SJCRH30 (cell line): Measurements from ENCODE around the gene SIAE. TPM values are rescaled to one million over a fixed set of nuclear protein-coding genes. Genes with fewer than 3 reads are reported as not detected.
"Not testable (repeated sequence)": the region's sequence is repeated elsewhere in the genome, so short reads cannot be mapped to it uniquely, and the experiment has no call there.

Experiments
- DNase-seq, 2 experiments: peaks; one replicate each; pipeline ENCODE4 v3.0.0-alpha.2; 2015 to 2020
- H3K27ac ChIP-seq: fragments of 250-450 bp; sonication (Bioruptor Pico); 2 replicates; pipeline ENCODE4 v1.5.1; 2020; ENCODE audit warnings: mild to moderate bottlenecking, moderate library complexity
- H3K27me3 ChIP-seq: fragments of 250-450 bp; sonication (Bioruptor Pico); 2 replicates; pipeline ENCODE4 v1.5.1; 2020; ENCODE audit warnings: mild to moderate bottlenecking, moderate library complexity
- H3K36me3 ChIP-seq: fragments of 250-450 bp; sonication (Bioruptor Pico); 2 replicates; pipeline ENCODE4 v1.5.1; 2020; ENCODE audit warnings: mild to moderate bottlenecking, moderate library complexity
- H3K4me1 ChIP-seq: fragments of 250-450 bp; sonication (Bioruptor Pico); 2 replicates; pipeline ENCODE4 v1.5.1; 2020; ENCODE audit warnings: mild to moderate bottlenecking, moderate library complexity
- H3K4me3 ChIP-seq: fragments of 250-450 bp; sonication (Bioruptor Pico); 2 replicates; pipeline ENCODE4 v1.5.1; 2020; ENCODE audit warnings: mild to moderate bottlenecking, moderate library complexity
- H3K9me3 ChIP-seq: fragments of 250-450 bp; sonication (Bioruptor Pico); replicated peaks from 2 replicates; pipeline ENCODE4 v1.5.1; 2020; ENCODE audit warnings: mild to moderate bottlenecking, moderate library complexity
- total RNA-seq: library from RNA; depleted of rRNA; stranded (reverse); fragments of >200 nt; shearing (Covaris generic); gene quantifications from 2 replicates; pipeline ENCODE4 v1.2.3, GENCODE V29; 2014

Gene SIAE
- total RNA-seq, 1 experiment from 2014 or later = 0.63 TPM

DNA sequence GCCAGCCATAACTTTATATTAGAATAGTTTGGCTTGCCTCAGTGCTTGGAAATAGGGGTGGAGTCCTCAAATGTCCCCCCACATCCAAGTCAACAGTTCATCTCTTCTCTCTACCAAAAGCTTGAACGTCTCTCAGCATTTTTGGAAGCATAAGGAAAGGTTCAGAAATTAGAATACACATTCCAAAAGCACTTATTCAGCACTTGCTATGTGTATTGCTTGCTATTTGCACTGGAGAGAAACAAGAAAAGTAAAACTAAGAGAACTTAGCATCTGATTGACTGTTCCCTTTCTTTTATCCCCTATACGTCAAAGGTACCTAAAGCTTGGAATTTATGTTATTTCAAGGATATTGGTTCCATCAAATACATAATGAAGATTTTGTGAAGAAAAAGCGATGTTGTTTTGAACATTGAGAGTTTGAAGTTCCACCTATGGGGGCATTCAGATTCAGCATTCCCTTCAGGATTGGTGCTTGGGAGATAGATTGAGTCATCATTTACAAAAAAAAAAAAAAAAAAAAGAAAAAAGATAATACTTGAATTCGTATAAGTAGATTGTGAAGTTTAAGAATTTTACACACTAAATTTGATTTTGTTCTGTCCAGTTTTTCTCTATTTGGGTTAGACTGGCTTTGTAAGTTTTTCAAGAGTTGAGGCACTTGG is 49.5 kb downstream of the SIAE start:
- Histone ChIP-seq H3K27ac (no peak overlapping the region), H3K4me3 (peak overlapping the region; percentile 97), H3K9me3 (no peaks in the 10 kb centered on the region), H3K4me1 (0 out of 2 replicates have a peak, but pooled peaks cover 2% of the 10 kb centered on the region), H3K36me3 (peaks cover 16% of the 10 kb centered on the region; the same call in 1 of the 2 replicates), H3K27me3 (no peaks in the 10 kb centered on the region; the same call in 1 of the 2 replicates)
- no peak for DNase-seq

GRCh38 chr11:124622531-124623451 is 50.7 kb downstream of the SIAE start, which contains the start of gene TBRG1:
TBRG1 (plus strand) TSS chr11:124622864; CDS start chr11:124623084, 220 bp downstream.
- H3K9me3 ChIP-seq = no peaks in the 10 kb centered on the region

GRCh38 chr11:124618863-124619262 is 54.7 kb downstream of the SIAE start:
- Histone ChIP-seq H3K36me3 (no peaks in the 10 kb centered on the region), H3K4me1 (0 out of 2 replicates have a peak, but pooled peaks cover under 1% of the 10 kb centered on the region), H3K27me3 (no peaks in the 10 kb centered on the region; the same call in 1 of the 2 replicates), H3K27ac (no peak overlapping the region), H3K9me3 (no peaks in the 10 kb centered on the region), H3K4me3 (no peak overlapping the region)
- no peak for DNase-seq

More at GRCh38 chr11:124622531-124623451, 50.7 kb downstream of the SIAE start, which contains the start of gene TBRG1:
- Histone ChIP-seq H3K36me3 (peaks cover 13% of the 10 kb centered on the region; the same call in 1 of the 2 replicates), H3K27me3 (no peaks in the 10 kb centered on the region; the same call in 1 of the 2 replicates), H3K4me3 (peak within 1 kb of the TSS; percentile 97), H3K4me1 (0 out of 2 replicates have a peak, but pooled peaks cover 2% of the 10 kb centered on the region), H3K27ac (peak within 1 kb of the TSS; percentile 83)
- DNase-seq = peak; percentile 87 to 89

DNA sequence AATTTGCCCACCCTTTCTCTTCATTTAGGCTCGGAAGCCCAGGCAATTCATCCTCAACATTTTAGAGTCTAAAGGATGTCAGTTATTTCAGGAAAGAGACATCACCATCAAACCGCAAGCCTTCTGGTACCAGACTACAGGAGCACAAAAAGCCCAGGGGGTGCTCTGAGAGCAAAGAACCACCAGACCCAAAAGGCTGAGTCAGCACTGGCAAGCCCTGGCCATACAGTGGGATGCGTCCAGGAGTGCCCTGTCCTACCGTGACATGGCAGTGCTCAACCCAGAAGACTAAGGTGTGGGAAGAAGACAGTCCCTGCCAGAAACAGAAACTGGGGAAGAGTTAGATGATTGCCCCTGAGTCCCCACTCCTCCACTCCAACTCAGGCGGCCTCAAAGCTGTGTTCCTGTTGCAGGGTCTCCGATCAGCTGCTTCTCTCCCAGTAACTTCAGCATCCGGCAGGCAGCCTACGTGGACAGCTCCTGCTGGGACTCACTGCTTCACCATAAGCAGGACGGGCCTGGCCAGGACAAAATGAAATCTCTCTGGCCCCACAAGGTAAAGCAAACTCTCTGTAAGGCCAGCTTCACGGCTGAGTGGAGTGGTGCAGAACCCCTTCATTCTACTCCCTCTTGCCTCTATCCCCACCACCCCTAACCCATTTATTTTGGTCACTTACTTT is 60.8 kb downstream of the SIAE start:
- H3K27ac ChIP-seq = no peak overlapping the region
- H3K9me3 ChIP-seq = no peaks in the 10 kb centered on the region
- H3K4me3 ChIP-seq = no peak overlapping the region
- H3K27me3 ChIP-seq = no peaks in the 10 kb centered on the region
- H3K36me3 ChIP-seq = no peaks in the 10 kb centered on the region
- no peaks in the 10 kb centered on the region for H3K4me1 ChIP-seq
- peak in 1 of 2 experiments; percentile 15 for DNase-seq

GRCh38 chr11:124612045-124612444 is 61.5 kb downstream of the SIAE start:
- Histone ChIP-seq H3K9me3 (no peaks in the 10 kb centered on the region), H3K36me3 (no peaks in the 10 kb centered on the region), H3K4me3 (no peak overlapping the region), H3K27ac (no peak overlapping the region), H3K4me1 (no peaks in the 10 kb centered on the region), H3K27me3 (no peaks in the 10 kb centered on the region)
- DNase-seq = peak in 1 of 2 experiments; percentile 10

- DNase-seq = no peak
- Histone ChIP-seq H3K27me3 (no peaks in the 10 kb centered on the region), H3K36me3 (no peaks in the 10 kb centered on the region), H3K4me1 (no peaks in the 10 kb centered on the region), H3K4me3 (no peak within 1 kb of the TSS), H3K27ac (no peak within 1 kb of the TSS), H3K9me3 (no peaks in the 10 kb centered on the region)
Observed at GRCh38 chr11:124611064-124611463, 62.5 kb downstream of the SIAE start, which contains the start of gene PANX3. PANX3 (plus strand) TSS chr11:124611428; CDS start chr11:124611557, 129 bp downstream.

DNA sequence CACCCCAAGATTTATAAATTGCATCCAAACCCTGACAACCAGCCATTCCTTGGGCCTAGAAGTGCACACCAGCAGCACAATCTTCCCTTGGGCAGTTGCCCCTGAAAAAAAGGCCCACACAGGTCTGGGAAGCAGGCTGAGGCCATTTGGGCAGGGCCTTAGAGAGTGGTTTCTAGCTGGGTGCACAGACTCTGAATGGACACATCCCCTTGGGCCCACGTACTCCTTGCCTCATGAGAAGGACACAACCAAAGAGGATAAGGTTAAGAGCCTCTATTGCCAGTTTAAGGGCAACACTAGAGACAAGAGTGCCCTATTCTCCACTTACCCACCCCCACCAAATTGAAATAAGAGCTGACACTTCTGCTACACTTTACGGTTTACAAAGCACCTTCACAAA is 63.2 kb downstream of the SIAE start:
- no peaks in the 10 kb centered on the region for H3K27me3 ChIP-seq
- no peak overlapping the region for H3K4me3 ChIP-seq
- no peaks in the 10 kb centered on the region for H3K36me3 ChIP-seq
- H3K27ac ChIP-seq = no peak overlapping the region
- no peaks in the 10 kb centered on the region for H3K4me1 ChIP-seq
- H3K9me3 ChIP-seq = no peaks in the 10 kb centered on the region
- DNase-seq = no peak

DNA sequence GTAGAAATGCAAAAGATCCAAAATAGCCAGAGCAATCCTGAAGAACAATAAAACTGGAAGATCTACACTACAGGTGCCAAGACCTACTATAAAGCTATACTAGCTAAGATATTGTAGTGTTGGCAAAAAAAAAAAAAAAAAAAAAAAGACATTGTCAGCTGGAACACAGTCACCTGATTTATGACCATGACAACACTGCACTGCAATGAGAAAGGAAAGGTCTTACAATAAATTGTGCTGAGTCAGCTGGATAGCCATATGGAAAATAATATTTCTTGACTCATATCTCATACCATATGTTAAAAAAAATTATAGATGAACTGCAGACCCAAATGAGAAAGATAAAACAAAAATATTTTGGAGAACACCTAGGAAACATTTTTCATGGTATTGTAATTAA is 65.4 kb downstream of the SIAE start:
- no peaks in the 10 kb centered on the region for H3K27me3 ChIP-seq
- no peak for DNase-seq
- H3K36me3 ChIP-seq = no peaks in the 10 kb centered on the region
- H3K9me3 ChIP-seq = no peaks in the 10 kb centered on the region
- H3K4me1 ChIP-seq = no peaks in the 10 kb centered on the region
- no peak overlapping the region for H3K4me3 ChIP-seq
- no peak overlapping the region for H3K27ac ChIP-seq

DNA sequence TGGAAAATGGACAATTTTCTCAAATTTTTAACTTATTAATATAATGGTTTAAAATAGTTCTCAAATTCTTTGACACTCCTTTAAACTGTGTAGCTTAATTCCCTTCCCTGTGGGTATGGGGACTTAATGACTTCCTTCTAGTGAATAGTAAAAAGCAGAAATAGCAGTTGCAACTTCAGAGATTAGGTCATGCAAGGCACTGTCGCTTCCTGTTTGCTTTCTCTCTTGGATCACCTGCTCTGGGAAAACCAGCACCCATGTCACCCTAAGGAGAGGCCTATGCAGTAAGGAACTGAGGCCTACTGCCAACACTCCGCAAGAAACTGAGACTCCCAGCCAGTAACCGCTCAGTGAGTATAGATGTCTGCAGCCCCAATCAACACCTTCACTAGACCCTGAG is 67.8 kb downstream of the SIAE start:
- Histone ChIP-seq H3K9me3 (no peaks in the 10 kb centered on the region), H3K36me3 (no peaks in the 10 kb centered on the region), H3K27me3 (no peaks in the 10 kb centered on the region), H3K4me1 (no peaks in the 10 kb centered on the region), H3K4me3 (no peak overlapping the region), H3K27ac (no peak overlapping the region)
- no peak for DNase-seq

DNA sequence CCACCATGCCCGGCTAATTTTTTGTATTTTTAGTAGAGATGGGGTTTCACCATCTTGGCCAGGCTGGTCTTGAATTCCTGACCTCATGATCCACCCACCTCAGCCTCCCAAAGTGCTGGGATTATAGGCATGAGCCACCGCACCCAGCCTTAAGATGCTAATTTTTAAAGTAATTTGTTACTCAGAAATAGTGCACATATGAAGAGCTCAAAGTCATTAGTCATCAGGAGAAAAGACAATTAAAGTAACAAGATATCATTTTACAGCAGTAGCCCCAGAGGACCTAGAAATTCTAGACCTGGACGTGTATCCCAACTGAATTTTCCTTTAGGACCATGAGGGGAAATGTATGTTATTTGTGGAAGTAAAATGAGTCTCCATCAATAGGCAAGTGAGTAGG is 70.8 kb downstream of the SIAE start:
- not testable (repeated sequence) for DNase-seq, H3K27me3 ChIP-seq, H3K4me1 ChIP-seq, H3K4me3 ChIP-seq, H3K9me3 ChIP-seq, H3K36me3 ChIP-seq, H3K27ac ChIP-seq

DNA sequence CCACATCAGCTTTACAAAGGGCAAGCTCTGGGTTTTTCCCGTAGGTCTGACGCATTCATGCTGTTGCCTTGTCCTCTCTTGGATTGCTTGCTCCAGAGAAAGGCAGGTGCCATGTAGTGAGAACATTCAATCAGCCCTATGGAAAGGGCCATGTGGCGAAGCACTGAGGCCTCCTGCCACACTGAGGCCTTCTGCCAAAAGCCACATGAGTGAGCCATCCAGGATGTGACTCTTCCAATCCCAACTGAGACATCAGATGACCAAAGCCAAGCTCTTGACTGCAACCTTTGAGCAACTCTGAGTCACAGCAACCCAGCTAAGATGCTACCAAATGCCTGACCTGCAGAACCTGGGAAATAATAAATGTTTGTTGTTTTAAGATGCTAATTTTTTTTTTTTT is 71.3 kb downstream of the SIAE start:
- H3K27me3 ChIP-seq = no peaks in the 10 kb centered on the region
- no peak overlapping the region for H3K27ac ChIP-seq
- no peaks in the 10 kb centered on the region for H3K9me3 ChIP-seq
- no peak overlapping the region for H3K4me3 ChIP-seq
- no peaks in the 10 kb centered on the region for H3K4me1 ChIP-seq
- DNase-seq = no peak
- H3K36me3 ChIP-seq = no peaks in the 10 kb centered on the region

DNA sequence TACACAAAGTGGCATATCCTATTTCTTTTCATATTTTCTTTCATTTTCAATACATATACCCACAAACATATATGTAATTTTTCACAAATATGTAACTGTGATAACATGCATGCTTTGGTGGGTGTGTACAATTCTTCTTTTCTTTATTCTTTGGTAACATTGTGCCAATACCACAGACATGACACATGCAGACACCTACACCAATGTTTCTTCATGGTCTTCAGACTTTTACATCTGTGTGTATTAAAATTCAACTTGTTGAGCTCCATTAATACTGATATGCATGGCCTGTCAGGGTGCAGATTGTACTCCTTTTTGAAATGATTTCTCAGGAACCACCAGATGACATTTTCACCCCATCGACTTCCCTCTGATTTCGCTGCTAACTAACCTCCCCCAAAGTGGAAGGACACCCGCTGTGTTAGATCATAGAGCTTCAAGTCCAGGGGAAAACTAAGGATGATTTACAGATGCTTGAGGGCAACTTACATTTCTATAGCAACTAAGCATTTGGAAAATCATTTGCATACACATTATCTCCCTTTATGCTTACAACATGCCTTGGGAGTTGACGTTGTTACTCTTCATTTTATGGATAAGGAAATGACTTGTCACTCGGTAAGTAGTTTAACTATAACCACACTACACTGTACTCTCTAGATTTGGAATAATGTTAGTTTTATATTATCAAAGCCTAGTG is 72.8 kb downstream of the SIAE start:
- H3K27me3 ChIP-seq = no peaks in the 10 kb centered on the region
- DNase-seq = no peak
- H3K9me3 ChIP-seq = no peaks in the 10 kb centered on the region
- H3K27ac ChIP-seq = no peak overlapping the region
- no peak overlapping the region for H3K4me3 ChIP-seq
- H3K4me1 ChIP-seq = no peaks in the 10 kb centered on the region
- no peaks in the 10 kb centered on the region for H3K36me3 ChIP-seq

DNA sequence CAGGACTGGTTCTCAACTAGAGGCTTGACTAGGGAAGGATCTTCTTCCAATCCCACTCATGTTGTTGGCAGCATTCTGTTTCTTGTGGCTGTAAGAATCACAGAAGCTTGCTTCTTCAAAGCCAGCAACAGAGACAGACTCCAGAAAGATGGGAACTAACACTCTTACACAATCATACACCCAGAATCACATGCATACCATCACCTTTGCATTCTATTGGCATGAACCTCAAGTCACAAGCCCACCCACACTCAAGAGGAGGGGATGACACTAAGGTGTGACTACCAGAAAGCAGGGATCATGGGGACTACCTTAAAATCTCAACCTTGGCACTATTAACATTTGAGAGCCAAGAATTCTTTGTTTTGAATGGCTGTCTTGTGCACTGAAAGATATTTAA is 75.9 kb downstream of the SIAE start:
- no peak overlapping the region for H3K27ac ChIP-seq
- DNase-seq = no peak
- H3K4me1 ChIP-seq = no peaks in the 10 kb centered on the region
- no peaks in the 10 kb centered on the region for H3K27me3 ChIP-seq
- no peaks in the 10 kb centered on the region for H3K36me3 ChIP-seq
- no peak overlapping the region for H3K4me3 ChIP-seq
- H3K9me3 ChIP-seq = no peaks in the 10 kb centered on the region

DNA sequence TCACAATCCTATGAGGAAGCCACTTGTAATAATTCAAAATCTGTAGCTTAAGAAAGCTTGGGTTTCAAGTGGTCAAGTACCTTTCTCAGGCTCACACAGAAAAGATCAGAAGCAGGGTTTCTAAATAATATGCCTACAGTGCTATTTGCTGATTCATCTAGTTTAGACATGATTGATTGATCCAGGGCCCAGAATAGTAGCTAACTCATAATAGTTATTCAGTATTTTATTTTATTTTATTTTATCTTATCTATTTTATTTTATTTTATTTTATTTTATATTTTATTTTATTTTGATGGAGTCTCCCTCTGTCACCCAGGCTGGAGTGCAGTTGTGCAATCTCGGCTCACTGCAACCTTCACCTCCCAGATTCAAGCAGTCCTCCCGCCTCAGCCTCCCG is 78.2 kb downstream of the SIAE start:
- H3K4me3 ChIP-seq = no peak overlapping the region
- no peaks in the 10 kb centered on the region for H3K9me3 ChIP-seq
- H3K4me1 ChIP-seq = no peaks in the 10 kb centered on the region
- H3K27ac ChIP-seq = no peak overlapping the region
- no peak for DNase-seq
- no peaks in the 10 kb centered on the region for H3K27me3 ChIP-seq
- no peaks in the 10 kb centered on the region for H3K36me3 ChIP-seq
